Omental fat pad (tissue), 4 donors: ENCODE measurements around the gene MON1A. TPM values are rescaled to one million over a fixed set of nuclear protein-coding genes. Genes with fewer than 3 reads are reported as not detected.

Source experiments
- ATAC-seq: fragments of 150-250 bp; one replicate; pipeline ENCODE4 v1.9.1; 2016; ENCODE audit warnings: mild to moderate bottlenecking, moderate library complexity; ENCODE audit not compliant: low FRiP score
- DNase-seq: peaks from one replicate; pipeline ENCODE4 v3.0.0-alpha.2; 2019; ENCODE audit warnings: low spot score
- total RNA-seq, 4 donors: library from RNA; depleted of rRNA; stranded (reverse); fragments of >200 nt; gene quantifications; one replicate each; pipeline ENCODE4 v1.1.0, GENCODE V29; 2016
- TF ChIP-seq, protein P1 (sequence below), 3 donors: fragments of 450-650 bp; IDR thresholded peaks; one replicate each; pipeline ENCODE4 v1.5.1; 2016 to 2017; ENCODE audit warnings: antibody characterized with exemption in 3 of 3, mild to moderate bottlenecking in 3 of 3, moderate library complexity in 2 of 3

MON1A gene
- total RNA-seq, 4 donors from 2014 or later, result 7.1 to 16.6 (median 10.5) TPM

DNA sequence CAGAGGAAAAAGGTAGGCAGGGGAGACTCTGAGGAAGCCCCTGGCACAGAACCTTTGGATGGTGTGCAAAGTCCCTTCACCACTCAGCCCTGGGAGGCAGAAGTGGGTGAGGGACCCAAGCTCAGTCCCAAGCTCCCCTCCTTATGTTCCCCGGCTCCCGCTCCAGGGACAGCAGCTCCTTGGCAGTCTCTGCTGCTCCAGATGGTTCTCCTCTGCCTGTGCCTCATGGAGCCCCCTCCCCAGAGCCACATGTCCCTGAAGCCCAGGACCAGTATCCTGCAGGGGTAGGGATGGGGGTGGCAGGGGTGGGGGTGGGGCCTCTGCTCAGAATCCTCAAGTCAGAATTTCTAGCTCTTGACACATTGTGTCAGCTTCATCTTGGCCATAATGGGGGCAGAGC is 51.9 kb downstream of the MON1A start:
- TF ChIP-seq, protein P1, sequence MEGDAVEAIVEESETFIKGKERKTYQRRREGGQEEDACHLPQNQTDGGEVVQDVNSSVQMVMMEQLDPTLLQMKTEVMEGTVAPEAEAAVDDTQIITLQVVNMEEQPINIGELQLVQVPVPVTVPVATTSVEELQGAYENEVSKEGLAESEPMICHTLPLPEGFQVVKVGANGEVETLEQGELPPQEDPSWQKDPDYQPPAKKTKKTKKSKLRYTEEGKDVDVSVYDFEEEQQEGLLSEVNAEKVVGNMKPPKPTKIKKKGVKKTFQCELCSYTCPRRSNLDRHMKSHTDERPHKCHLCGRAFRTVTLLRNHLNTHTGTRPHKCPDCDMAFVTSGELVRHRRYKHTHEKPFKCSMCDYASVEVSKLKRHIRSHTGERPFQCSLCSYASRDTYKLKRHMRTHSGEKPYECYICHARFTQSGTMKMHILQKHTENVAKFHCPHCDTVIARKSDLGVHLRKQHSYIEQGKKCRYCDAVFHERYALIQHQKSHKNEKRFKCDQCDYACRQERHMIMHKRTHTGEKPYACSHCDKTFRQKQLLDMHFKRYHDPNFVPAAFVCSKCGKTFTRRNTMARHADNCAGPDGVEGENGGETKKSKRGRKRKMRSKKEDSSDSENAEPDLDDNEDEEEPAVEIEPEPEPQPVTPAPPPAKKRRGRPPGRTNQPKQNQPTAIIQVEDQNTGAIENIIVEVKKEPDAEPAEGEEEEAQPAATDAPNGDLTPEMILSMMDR (IDR thresholded peaks at IDR 0.05), result no peak
- no peak for DNase-seq
- no peak for ATAC-seq

GRCh38 chr3:49876567-49876966 is 53.0 kb downstream of the MON1A start:
- ATAC-seq (no peak), DNase-seq (no peak)
- TF ChIP-seq, protein P1 (IDR thresholded peaks at IDR 0.05), result no peak

GRCh38 chr3:49873623-49874022 is 56.0 kb downstream of the MON1A start:
- TF ChIP-seq, protein P1 (IDR thresholded peaks at IDR 0.05), result no peak
- DNase-seq (no peak), ATAC-seq (no peak)

DNA sequence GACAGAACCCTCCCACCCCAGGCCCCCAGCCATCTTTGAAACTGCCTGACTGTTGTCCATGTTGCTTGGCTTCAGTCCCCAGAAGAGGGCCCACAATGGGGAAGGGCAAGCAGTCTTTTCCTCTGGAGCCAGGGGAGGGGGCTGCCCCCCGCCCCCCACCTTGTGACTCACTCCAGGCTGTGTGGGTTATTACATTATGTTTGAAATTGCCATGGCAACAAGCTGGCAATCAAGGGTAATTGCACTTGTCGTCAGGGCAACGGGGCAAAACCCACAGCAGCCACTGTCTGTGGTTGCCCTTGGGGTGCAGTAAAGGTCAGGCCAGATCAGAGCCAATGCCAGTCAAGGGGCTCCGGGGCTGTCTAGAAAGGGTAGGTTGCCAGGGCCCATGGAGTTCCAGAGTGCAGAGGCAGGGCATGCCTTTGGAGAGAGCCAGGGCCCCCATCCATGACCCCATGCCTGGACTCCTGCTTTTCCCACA is 56.8 kb downstream of the MON1A start:
- TF ChIP-seq, protein P1 (IDR thresholded peaks at IDR 0.05), result no peak
- ATAC-seq, result no peak
- no peak for DNase-seq

DNA sequence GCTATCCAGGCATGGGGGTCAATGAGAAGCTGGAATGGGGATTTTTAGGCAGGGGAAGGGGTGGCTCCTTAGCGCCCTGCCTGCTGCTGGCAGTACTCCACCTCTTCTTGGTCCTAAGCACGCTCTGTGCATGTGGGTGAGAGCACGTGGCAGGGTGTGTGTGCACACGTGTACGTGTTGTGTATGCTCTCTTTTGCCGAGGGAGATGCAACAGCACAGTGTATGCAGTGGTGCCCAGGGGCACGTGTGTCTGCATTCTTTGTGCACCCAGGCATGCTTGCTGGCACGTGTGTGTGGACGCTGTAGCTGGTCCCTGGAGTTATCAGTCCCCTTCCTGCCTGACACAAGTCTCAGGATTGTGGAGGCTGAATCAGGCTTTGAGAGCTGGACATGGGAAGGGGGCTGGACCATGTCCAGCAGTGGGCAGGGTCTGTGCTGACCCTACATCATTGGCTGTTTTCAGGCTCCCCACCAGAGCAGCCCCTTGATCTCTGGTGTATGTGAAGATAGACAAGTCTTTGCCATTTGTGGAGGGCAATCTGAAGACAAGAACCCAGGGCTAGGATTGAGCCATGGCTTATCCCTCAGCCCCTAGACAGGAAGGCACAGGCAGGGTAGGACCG is 58.0 kb downstream of the MON1A start:
- TF ChIP-seq, protein P1 (IDR thresholded peaks at IDR 0.05), result no peak
- DNase-seq, result no peak
- ATAC-seq, result no peak

DNA sequence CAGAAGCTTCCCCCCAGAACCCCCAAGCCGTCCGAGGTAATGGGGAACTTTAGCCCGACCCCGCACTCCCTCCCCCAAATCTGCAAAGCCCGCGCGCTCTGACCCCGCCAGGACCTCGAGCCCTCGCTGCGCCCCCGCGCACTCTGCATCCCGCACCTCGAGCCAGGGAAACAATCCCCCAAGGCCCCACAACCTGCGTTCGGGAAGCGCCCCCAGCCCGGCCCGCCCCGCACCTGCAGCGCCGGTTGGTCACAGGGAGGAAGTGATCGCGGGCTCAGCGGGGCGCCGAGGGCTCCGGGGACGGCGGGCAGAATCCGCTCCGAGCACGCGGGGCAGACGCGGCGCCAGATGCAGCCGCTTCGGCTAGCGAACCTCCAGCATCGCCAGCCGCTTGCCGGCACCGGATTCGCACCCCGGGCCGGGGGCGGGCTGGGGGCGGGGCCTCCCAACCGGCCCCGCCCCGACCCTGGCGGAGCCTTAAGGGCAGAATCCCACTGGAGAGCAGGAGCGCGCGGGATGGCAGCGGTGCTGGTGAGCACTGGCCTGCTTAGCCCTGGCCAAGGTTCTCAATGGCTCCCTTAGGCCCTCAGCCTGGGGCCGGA is 60.0 kb downstream of the MON1A start, which contains the start of gene CAMKV:
Gene CAMKV, minus strand, starts transcription at position 382 of the 602 bp plus-strand sequence. CDS start 7,518 bp downstream, outside the sequence.
- no peak for DNase-seq
- TF ChIP-seq, protein P1 (IDR thresholded peaks at IDR 0.05), result no peak
- ATAC-seq, result no peak
